Right cardiac atrium (tissue), 5 donors: Measurements from ENCODE around the gene CDK17. TPM values are rescaled to one million over a fixed set of nuclear protein-coding genes. Genes with fewer than 3 reads are reported as not detected.

ENCODE experiments used
- ATAC-seq, 2 donors: fragments of 200-7000 bp; cut with Tn5 transposase; one replicate each; pipeline versions ENCODE4 v1.8.0 to v1.9.1; 2020; ENCODE audit warnings: moderate library complexity in 2 of 2, mild to moderate bottlenecking in 1 of 2
- DNase-seq, 3 donors: peaks; one replicate each; pipeline ENCODE4 v3.0.0-alpha.2; 2020
- H3K27ac ChIP-seq: one replicate; pipeline ENCODE4 v1.5.1; 2013; ENCODE audit warnings: mild to moderate bottlenecking, low read length, control low read depth, moderate library complexity
- H3K27me3 ChIP-seq: one replicate; pipeline ENCODE4 v1.6.1; 2013; ENCODE audit not compliant: control insufficient read depth, insufficient read depth
- H3K4me1 ChIP-seq: one replicate; pipeline ENCODE4 v1.6.1; 2013; ENCODE audit warnings: low read length; ENCODE audit not compliant: control insufficient read depth, insufficient read depth
- H3K4me3 ChIP-seq: one replicate; pipeline ENCODE4 v1.5.1; 2013; ENCODE audit warnings: low read length, control low read depth
- H3K9me3 ChIP-seq: one replicate; pipeline ENCODE4 v1.6.1; 2013; ENCODE audit warnings: low read length; ENCODE audit not compliant: control insufficient read depth
- WGBS: extraction: QIAGEN DNeasy Blood & Tissue Kit; methylation state at CpG from one replicate; pipeline ENCODE4 v1.1.7; 2013; 5-methylcytosine and 5-hydroxymethylcytosine counted together
- intact Hi-C, 4 donors: fragments of 100-400 bp; cut with DNase I; formaldehyde crosslinking; loops; one replicate each; pipeline versions ENCODE4 v1.11.0 to v1.14.0; 2022 to 2023
- polyA plus RNA-seq: library from polyadenylated mRNA; stranded (reverse); fragments of 200-250 nt; gene quantifications from one replicate; pipeline ENCODE4 v1.2.3, GENCODE V29; 2013
- total RNA-seq, 4 donors: library from RNA; stranded (reverse); fragmentation: NEBNext Ultra II Directional; extraction: Animal tissue kit (Norgen Biotek cat#: 25700); gene quantifications; one replicate each; pipeline ENCODE4 v1.2.1, GENCODE V29; 2021
- donor health status: healthy with polysubstance abuse.
- donor health status: DM: no; HTN: yes; CAD: no.
- donor health status: DM: no; HTN: no; CAD: no.
- donor health status: DM: no; HTN: yes; CAD: no; lungs with severe emphysema.
- donor health status: DM: yes; HTN: yes; CAD: no.

CDK17 gene
- total and polyA plus RNA-seq, 5 donors = 10.3 to 30.4 (median 20.0) TPM

DNA sequence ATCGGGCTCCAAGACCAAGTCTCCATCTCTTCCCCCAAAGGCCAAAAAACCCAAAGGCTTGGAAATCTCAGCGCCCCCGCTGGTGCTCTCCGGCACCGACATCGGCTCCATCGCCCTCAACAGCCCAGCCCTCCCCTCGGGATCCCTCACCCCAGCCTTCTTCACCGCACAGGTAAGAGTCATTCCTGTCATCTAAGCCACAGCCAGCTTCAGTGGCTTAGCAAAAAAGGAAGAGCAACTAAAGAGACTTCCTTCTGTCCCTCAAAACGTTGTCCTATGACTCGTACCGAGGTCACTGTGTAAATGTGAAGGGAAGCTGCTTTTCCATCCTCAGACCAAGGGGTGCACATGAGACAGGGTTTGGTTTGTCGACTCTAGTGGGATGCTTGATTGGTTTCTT is 152.7 kb downstream of the CDK17 start:
- no peaks in the 10 kb centered on the region for H3K27me3 ChIP-seq
- WGBS = 84% methylated on average over 13 of the region's 13 CpGs
- H3K9me3 ChIP-seq = no peaks in the 10 kb centered on the region
- ATAC-seq (no peak), DNase-seq (no peak)
- H3K4me3 ChIP-seq = no peak overlapping the region
- H3K4me1 ChIP-seq = no peaks in the 10 kb centered on the region
- intact Hi-C loops = no loop called here
- H3K27ac ChIP-seq = no peak overlapping the region

DNA sequence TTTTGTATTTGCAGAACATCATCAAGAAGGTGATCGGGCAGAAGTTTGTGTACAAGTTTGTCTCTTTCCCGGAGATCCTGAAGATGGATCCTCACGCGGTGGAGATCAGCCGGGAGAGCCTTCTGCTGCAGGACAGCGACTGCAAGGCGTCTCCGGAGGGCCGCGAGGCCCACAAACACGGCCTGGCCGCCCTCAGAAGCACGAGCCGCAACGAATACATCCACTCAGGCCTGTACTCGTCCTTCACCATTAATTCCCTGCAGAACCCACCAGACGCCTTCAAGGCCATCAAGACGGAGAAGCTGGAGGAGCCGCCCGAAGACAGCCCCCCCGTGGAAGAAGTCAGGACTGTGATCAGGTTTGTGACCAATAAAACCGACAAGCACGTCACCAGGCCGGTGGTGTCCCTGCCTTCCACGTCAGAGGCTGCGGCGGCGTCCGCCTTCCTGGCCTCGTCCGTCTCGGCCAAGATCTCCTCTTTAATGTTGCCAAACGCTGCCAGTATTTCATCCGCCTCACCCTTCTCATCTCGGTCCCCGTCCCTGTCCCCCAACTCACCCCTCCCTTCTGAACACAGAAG is 153.2 kb downstream of the CDK17 start:
- WGBS = 85% methylated on average over 36 of the region's 36 CpGs
- no peak overlapping the region for H3K4me3 ChIP-seq
- no peaks in the 10 kb centered on the region for H3K9me3 ChIP-seq
- DNase-seq (no peak), ATAC-seq (no peak)
- intact Hi-C loops = no loop called here
- peaks cover 1% of the 10 kb centered on the region for H3K4me1 ChIP-seq
- H3K27ac ChIP-seq = no peak overlapping the region
- H3K27me3 ChIP-seq = no peaks in the 10 kb centered on the region

DNA sequence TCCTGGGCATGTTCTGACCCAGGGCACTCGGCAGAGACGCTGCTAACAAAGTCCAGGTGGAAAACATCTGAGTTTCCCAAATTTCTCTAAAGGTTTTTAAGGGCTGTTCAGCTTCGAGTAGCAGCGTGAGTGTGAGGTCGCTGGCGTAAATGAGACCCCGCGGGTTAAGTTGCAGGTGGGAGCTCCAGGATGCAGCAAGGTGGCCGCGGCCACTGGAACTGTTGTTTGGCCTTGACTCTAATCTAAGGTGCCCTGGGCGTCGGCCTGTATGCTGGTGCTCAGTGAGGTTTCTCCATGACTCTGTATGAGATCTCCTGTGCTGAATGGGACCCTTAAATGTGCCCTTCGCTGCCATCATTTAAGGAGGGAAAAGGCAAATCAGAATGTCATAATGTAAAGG is 155.4 kb downstream of the CDK17 start:
- Histone ChIP-seq H3K4me1 (peaks cover 11% of the 10 kb centered on the region), H3K27me3 (no peaks in the 10 kb centered on the region), H3K27ac (no peak overlapping the region), H3K4me3 (no peak overlapping the region), H3K9me3 (no peaks in the 10 kb centered on the region)
- intact Hi-C loops = no loop called here
- ATAC-seq = no peak
- WGBS = 84% methylated on average over 13 of the region's 13 CpGs
- no peak for DNase-seq

DNA sequence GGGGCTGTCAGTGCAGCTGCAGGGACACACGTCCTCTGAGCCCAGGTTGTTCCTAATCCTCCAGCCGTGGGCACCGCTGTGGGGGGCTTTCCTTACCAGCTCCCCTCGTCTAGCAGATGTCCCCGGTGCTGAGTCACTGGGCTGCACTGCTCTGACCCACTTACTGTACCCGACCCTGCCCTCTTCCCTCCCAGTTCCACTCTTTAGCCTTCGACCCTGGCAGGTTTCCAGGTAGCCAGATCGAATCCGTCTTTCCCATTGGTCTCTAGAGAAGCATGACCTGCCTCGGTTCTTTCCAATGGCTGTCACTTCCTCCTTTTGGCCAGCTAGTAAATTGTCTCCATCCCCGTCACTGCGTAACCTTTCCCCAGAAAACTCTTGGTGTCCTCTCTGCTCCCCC is 157.6 kb downstream of the CDK17 start:
- H3K27me3 ChIP-seq = no peaks in the 10 kb centered on the region
- intact Hi-C loops = no loop called here
- H3K4me1 ChIP-seq = peaks cover 23% of the 10 kb centered on the region
- H3K9me3 ChIP-seq = no peaks in the 10 kb centered on the region
- 58% methylated on average over 12 of the region's 12 CpGs for WGBS
- peak in 2 of 3 donors; percentile 55 to 62 for DNase-seq
- H3K4me3 ChIP-seq = no peak overlapping the region
- ATAC-seq = peak in 1 of 2 donors; percentile 34
- no peak overlapping the region for H3K27ac ChIP-seq

DNA sequence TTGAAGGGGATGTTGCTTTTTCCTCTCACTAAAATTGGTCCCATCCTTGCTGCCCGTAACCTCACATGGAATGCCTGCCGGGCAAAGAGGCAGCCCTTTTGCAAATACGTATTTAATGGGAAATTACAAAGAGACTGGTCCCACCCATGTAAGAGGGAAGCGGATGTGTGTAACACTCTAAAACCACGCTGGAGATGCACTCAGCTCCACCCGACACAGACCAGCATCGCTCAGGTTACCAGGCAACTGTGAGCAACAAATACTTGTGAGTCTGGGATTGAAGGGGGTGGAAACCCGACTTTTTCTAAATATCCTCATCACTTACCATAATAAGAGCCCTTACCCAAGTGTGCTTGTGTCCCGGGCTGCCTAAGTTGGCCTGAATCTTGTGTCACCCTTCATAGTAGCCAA is 158.4 kb downstream of the CDK17 start:
- DNase-seq = peak in 2 of 3 donors; percentile 65 to 79

DNA sequence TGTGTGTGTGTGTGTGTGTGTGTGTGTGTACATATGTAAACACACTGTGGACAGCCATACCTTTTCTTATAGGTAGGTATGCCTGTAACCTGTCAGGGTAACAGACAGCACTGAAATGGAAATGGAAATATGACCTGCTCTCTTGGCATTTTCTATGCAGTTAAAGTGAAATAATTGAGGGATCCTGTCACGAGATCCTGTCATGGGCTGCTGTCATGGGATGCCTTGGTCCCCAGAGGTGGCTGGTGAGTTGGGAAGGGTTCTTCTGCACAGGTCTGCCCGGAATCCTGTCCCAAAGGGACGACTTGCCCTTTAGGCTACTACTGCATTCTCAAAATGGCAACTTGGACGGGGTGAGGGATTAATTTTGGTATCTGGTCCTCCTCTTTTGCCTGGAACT is 158.8 kb downstream of the CDK17 start:
- DNase-seq (no peak), ATAC-seq (no peak)
- intact Hi-C loops = no loop called here
- Histone ChIP-seq H3K4me3 (no peak overlapping the region), H3K27ac (peak overlapping the region; percentile 78), H3K4me1 (peaks cover 29% of the 10 kb centered on the region), H3K9me3 (no peaks in the 10 kb centered on the region), H3K27me3 (no peaks in the 10 kb centered on the region)
- WGBS = 54% methylated on average over 4 of the region's 4 CpGs

More for the DNA sequence above, 158.4 kb downstream of the CDK17 start:
- Histone ChIP-seq H3K27ac (peak overlapping the region; percentile 78), H3K4me3 (no peak overlapping the region), H3K4me1 (peaks cover 28% of the 10 kb centered on the region), H3K27me3 (no peaks in the 10 kb centered on the region), H3K9me3 (no peaks in the 10 kb centered on the region)
- WGBS = 19% methylated on average over 9 of the region's 9 CpGs
- intact Hi-C loops = no loop called here
- peak; percentile 68 to 87 for ATAC-seq

DNA sequence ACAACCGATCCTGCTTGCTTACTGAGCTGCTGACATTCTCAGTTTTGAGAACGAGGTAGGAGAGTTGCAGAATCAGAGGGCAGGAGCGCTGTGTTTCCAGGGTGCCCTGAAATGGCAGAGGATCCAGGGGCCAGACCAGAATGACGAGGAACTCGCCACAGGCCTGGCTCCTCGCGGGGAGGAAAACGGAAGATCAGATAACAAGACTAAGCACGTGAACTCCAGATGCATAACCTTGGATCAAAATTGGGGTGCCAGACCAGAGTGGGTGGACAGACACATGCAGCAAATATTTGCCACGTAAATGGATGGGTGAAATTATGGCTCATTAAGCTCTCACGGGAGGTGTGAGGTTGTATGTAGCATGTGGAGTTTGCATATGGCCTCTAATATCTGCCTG is 159.6 kb downstream of the CDK17 start:
- H3K9me3 ChIP-seq = no peaks in the 10 kb centered on the region
- H3K27ac ChIP-seq = peak overlapping the region; percentile 48
- H3K4me1 ChIP-seq = peaks cover 34% of the 10 kb centered on the region
- intact Hi-C loops = no loop called here
- DNase-seq (no peak), ATAC-seq (no peak)
- no peaks in the 10 kb centered on the region for H3K27me3 ChIP-seq
- H3K4me3 ChIP-seq = no peak overlapping the region
- 47% methylated on average over 11 of the region's 11 CpGs for WGBS

DNA sequence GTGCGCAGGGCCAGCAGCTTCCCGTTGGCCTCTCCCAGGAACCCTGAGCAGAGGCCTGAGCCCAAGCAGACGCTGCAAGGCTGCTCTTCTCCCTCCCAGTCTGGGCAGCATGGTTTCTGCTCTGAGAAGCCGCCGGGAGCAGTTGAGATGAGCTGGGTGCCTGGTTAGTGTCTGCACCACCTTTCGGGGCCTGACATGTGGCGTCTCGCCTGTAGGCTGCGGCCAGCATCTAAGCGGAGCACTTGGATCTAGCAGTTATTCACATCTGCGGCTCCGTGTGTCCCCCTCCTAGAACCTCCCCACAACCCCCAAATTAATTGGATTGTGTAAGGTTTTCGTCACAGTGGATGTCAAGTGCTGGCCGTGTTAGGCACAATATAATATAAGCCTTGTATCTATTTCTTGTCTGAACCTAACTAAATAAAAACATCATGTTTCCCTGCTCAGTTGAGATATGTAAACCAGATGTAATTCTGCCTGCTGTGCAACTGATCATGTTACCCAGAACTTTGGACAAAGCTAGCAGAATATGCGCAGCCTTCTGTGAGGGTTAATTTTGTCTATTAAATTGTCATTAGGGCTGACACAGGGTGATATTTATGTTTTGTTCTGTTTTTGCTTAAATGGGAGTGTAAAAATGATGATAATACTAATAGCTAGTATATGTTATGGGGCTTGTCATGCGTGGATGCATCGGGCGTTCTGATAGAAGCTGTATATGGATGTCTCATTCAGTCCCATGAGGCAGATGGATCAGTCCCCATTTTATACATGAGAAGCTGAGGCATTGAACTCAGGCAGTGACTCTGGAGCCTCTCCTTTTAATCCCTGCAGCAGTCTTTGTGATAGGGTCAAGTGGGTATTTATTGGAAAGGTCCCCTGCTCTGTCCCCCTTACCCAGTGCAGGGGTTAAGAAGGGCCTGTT is 160.3 kb downstream of the CDK17 start:
- intact Hi-C loops = loop anchor here in 1 of 4 donors (10.0 kb wide), 1 partner anchor 155 kb away; no protein-coding TSS in a partner anchor
- WGBS = 47% methylated on average over 18 of the region's 18 CpGs
- peak overlapping the region; percentile 68 for H3K27ac ChIP-seq
- H3K9me3 ChIP-seq = no peaks in the 10 kb centered on the region
- peak; percentile 16 to 55 for ATAC-seq
- peak; percentile 60 to 85 (median 83) for DNase-seq
- no peaks in the 10 kb centered on the region for H3K27me3 ChIP-seq
- H3K4me1 ChIP-seq = peaks cover 39% of the 10 kb centered on the region
- no peak overlapping the region for H3K4me3 ChIP-seq

DNA sequence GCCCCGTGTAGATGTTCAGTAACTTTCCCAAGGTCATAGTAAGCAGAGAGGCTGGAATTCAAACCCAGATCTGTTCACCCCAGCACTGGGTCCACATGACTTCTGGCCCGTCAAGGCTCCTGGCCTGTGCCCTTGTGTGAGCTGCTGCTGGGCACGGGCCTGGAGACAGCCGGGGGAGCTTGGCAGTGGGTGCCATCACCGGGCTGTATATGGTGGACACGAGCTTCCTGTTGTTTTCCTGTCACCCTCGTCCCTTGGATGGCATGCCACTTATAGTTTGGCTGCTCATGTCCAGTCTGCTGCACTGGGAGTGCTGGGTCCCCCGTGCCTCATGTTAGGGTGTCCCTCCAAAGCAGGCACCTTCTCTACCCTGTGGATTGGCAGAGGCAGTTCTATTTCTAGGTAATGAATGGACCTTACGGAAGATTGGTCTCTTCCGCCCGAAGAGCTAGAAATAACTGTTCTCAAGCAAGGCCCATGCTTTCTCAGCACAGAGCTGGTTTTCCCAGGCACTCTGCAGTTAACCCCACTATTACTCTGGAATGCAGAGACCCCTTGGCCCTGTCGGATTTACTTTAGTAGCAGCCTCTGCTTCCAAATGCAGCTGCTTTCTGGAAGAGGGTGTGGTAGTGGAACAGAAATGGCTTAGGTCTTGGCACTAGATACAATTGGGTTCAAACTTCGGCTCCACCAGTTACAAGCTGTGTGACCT is 161.7 kb downstream of the CDK17 start:
- no peaks in the 10 kb centered on the region for H3K27me3 ChIP-seq
- ATAC-seq (no peak), DNase-seq (peak in 1 of 3 donors; percentile 64)
- H3K9me3 ChIP-seq = no peaks in the 10 kb centered on the region
- WGBS = 40% methylated on average over 13 of the region's 13 CpGs
- no peak overlapping the region for H3K4me3 ChIP-seq
- peak overlapping the region; percentile 73 for H3K27ac ChIP-seq
- H3K4me1 ChIP-seq = peaks cover 48% of the 10 kb centered on the region
- intact Hi-C loops = loop anchor here in 1 of 4 donors (10.0 kb wide), 1 partner anchor 156 kb away; no protein-coding TSS in a partner anchor

DNA sequence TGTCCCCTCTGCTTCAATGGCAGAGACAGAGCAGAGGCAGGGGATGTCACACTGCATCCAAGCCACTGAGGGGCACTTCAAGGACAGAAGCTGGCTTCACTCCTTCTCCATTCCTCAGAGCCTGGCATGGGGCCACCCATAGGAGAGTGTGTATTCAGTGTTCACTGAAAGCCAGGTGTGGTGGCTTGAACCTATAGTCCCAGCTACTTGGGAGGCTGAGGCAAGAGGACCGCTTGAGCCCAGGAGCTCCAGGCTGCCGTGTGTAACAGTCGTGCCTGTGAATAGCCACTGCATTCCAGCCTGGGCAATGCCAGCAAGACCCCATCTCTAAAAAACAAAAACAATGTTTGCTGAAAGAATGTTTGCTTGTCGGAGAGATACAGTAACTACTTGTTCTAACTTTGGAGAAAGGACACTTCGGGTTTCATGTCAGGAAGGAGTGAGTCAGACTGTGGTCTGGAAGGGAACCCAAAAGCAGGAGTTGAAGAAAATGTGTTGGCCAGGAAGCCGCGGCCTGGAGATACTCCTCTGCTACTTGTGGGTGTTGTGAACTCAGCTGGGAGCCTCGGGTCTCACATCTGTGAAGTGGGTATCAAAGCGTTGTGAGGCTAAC is 162.7 kb downstream of the CDK17 start:
- DNase-seq (peak; percentile 75 to 84 (median 76)), ATAC-seq (peak; percentile 12 to 40)
- peak overlapping the region; percentile 90 for H3K27ac ChIP-seq
- no peaks in the 10 kb centered on the region for H3K27me3 ChIP-seq
- H3K9me3 ChIP-seq = no peaks in the 10 kb centered on the region
- intact Hi-C loops = loop anchor here in 1 of 4 donors (10.0 kb wide), 1 partner anchor 157 kb away; no protein-coding TSS in a partner anchor
- H3K4me3 ChIP-seq = no peak overlapping the region
- peaks cover 51% of the 10 kb centered on the region for H3K4me1 ChIP-seq
- WGBS = 24% methylated on average over 9 of the region's 9 CpGs
